GM20431 (cell line): ENCODE data around the gene ARAF.
"Not testable (repeated sequence)": the region's sequence is repeated elsewhere in the genome, so short reads cannot be mapped to it uniquely, and the experiment has no call there.

Experiments
- in situ Hi-C: fragments of 300-500 bp; cut with MseI, MboI; formaldehyde crosslinking; loops from one replicate; pipeline ENCODE4 v1.15.0; 2020; ENCODE audit warnings: low sequenced_read_pairs; ENCODE audit not compliant: unreplicated experiment

Gene ARAF

DNA sequence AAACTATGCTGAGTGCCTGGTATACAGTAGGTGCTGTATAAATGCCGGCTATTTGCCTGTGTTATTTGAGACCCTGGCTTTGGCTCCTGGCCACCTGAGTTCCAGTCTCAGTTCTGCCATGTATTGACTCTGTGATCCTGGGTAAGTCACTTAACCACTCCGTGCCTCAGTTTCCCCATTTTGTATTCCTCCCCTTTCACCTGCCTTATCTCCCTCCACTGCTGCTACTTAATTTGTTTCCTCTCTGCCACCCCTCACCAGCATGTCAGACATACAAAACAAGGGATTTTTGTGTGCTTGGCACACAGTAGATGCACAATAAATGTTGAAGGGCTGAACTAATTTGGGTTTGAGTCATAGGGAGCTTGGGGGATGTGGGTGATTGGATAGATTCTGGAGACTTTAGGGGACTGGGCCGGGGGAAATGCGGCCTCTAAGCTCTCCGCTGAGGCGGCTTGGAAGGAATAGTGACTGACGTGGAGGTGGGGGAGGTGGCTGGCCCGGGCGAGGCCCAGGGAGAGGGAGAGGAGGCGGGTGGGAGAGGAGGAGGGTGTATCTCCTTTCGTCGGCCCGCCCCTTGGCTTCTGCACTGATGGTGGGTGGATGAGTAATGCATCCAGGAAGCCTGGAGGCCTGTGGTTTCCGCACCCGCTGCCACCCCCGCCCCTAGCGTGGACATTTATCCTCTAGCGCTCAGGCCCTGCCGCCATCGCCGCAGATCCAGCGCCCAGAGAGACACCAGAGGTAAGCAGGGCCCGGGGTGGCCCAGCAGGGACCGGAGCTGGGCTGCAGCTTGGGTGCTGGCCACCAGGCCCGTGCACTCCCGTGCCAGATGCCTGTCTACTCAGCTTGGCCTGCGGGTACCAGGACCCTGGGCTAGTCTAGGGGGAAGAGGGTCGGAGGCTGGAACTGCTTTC, 21.0 kb downstream of the ARAF start, which contains the start of gene TIMP1:
TSS of gene TIMP1 (plus strand) at position 706 of the 917 bp plus-strand sequence. CDS start 980 bp downstream, outside the sequence.
- in situ Hi-C loops: no loop called here

DNA sequence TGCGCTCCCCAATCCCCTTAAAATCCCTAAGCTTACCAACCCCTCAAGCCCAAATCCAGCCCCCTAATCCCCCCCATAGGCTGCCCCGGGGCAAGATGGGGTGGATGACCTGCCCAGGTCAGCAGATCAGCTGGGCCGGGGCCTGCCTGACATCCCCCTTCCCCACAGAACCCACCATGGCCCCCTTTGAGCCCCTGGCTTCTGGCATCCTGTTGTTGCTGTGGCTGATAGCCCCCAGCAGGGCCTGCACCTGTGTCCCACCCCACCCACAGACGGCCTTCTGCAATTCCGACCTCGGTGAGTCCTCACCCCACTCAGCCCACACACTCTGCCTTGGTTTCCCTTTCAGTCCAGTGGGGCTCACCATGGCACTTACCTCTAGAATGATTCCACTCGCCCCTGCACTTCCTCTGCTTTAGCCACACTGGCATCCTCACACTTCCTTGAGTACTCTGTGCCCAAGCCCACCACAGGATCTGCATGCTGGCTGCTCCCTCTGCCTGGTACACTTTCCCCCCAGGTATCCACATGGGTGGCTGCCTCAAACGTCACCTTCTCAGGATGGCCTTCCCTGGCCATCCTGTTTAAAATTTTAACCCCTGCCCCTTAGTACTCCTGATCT, 22.3 kb downstream of the ARAF start:
- in situ Hi-C loops: no loop called here

DNA sequence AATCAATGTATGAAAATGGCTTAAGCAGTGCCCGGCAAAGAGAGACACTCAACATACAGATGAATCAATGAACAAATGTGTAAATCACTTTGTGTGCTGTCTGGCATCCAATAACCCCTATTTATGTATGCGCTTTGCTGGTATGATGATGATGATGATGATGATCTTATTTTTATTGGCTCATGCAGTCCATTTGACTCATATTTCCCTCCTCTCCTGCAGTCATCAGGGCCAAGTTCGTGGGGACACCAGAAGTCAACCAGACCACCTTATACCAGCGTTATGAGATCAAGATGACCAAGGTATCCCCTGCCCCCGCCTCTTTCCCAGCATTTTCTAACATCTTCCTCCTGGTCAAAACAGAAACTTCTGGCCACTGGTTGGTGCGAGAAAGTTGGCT, 23.7 kb downstream of the ARAF start:
- in situ Hi-C loops: no loop called here

DNA sequence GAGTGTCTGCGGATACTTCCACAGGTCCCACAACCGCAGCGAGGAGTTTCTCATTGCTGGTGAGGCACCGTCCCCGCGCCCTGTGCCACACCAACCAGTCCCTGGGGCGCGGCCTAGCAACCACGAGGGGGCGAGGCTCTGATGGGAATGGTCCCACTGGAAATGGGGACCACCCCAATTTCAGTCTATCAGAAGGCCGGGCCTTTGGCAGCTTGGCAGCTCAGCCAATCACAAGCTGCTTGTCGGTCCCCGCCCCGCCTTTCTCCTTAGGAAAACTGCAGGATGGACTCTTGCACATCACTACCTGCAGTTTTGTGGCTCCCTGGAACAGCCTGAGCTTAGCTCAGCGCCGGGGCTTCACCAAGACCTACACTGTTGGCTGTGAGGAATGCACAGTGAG, 24.3 kb downstream of the ARAF start:
- in situ Hi-C loops: no loop called here

DNA sequence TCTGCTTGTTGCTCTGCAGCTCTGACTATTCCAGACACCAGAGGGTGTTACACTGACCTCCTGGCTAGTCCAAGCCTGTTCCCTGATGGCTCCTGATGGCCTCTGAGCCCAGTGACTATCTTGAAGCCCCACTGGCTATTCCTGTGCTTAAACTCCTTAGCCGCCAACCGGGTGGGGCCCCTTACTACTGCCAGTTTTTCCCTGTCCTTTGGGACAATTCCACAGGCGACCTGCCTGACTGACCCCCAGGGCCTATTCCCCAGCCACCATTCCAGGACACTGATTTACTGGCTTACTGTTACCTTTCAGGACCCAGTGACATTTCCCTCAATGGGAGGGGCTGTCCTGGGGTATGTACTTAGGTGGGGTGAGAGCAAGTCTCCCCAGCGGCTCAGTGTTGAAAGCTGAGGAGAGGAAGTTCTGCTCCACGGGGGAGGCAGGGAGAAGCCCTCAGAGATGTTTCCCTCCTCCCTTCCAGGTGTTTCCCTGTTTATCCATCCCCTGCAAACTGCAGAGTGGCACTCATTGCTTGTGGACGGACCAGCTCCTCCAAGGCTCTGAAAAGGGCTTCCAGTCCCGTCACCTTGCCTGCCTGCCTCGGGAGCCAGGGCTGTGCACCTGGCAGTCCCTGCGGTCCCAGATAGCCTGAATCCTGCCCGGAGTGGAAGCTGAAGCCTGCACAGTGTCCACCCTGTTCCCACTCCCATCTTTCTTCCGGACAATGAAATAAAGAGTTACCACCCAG, 25.2 kb downstream of the ARAF start:
- in situ Hi-C loops: no loop called here

DNA sequence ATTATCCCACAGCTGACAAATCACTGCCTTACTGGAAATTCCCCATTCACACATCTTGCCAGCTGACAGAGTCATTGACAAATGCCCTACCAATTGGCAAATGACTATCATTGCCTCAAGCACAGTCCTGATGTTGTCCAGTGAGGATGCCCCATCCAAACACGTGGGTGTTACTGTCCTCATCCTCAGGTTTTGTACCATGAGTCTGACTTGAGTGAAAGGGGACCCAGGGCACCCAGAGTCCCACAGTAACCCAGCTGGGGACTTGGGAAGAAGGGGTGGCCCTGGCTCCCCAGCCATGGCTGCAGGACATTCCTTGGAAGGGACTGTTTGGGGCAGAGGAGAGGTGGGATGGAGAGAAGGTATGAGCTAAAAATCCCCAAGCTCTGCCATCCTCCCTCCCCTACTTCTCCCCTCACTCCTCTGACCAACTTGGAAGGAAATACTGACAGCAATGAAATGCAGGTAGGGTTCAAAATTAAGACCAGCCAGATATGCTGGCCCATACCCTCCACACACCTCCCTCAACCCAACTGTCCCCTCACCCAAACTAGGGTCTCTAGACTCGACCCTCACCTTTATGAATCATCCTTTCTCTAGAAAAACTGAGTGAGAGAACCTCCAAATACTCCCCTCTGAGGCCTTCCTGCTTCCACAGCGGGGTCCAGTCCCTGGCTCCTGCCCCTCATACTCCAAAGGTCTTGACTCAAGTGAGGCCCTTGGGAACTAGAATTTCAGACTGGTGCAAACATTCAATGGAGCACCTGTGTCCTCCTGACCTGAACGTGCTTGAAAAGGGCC, 26.3 kb downstream of the ARAF start:
- in situ Hi-C loops: no loop called here

DNA sequence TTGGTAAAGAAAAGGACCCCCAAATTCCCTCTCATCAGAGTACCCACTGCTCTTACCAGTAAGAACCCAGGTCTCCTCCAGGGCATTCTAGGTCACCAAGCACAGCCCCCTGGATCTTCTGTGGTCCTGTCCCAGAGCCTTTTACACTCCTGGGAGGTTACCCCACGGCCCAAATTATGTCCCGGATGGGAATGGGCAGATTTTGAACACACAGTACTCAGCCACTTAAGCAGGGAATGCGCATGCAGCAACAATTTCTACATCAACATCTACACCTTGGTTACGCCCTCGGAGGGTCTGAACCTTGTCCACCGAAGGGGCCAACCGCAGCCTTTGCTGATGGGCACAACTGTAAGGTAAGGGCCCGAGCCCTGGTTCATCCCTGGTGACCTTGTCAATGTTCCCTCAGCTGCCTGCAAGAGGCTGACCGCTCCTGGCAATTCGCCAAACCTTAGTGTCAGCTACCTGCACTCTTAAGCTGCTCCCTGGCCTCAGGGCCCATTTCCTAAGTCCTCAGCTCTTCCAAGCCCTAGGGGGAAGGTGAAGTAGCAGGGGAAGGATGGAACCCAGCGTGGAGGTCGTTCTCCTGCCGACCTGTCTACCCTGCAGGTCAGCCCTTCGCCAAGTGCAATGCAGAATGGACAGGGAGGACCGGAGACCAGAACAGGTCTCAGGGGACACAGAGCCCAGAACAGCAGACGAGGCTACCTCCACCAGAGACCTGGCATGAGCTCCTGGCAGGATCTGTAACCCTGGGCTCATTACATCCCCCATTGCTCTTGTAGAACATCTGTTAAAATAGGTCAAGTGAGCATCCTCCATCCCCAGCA, 27.1 kb downstream of the ARAF start:
- in situ Hi-C loops: no loop called here

DNA sequence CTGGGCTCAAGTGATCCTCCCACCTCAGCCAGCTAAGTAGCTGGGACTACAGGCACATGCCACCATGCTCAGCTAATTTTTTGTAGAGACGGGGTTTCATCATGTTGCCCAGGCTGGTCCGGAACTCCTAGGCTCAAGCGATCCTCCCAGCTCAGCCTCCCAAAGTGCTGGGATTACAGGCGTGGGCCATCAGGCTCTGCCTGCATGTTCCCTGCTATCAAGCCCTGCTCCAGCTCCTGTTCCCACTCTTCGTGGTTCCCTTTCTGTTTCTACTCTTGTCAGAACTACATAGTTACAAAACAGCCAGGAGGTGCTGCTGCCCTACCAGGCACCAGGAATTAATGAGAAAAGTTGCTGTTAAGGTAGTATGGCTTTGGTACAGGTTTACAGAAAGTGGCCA, 30.0 kb downstream of the ARAF start:
- in situ Hi-C loops: no loop called here

DNA sequence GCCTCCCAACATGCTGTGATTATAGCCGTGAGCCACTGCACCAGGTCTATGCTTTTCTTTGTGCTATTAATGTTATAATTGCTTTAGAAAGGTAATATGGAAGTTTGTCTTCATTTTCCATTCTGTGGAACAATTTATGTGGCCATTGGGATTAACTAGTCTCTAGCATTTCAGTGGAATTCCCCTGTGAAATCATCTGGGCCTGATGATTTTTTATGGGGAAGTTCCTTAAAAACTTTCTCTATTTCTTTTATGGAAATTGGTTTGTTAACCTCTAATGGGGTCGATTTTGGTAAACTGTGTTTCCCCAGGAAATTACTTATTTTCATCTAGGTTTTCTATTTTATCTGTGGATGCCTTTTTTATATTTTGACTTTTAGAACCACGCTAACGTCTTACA, 32.5 kb downstream of the ARAF start:
- in situ Hi-C loops: no loop called here

DNA sequence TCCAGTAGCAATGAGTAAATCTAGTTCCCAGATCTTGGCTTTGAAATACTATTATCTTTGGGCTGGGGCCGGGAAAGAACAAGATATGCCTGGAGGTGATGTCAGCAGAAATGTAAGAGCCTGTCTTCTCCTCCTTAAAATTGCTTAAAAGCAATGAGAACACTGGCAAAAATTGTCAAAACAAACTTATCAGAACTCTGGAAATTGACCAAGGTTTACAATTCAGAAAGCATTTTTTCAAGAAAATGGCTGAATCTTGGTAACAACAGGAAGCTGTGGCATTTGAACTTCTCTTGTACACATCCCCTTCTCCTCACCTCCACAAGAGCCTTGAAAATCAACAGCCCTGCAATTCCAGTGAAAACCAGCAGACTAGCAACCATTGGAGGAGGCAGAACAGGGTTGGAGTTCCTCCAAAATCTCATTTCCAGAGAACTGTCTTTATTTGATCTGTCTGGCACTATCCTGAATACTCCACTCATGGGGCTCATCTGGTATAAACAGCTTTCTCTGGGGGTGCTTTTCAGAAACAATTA, 34.8 kb downstream of the ARAF start:
- in situ Hi-C loops: no loop called here

DNA sequence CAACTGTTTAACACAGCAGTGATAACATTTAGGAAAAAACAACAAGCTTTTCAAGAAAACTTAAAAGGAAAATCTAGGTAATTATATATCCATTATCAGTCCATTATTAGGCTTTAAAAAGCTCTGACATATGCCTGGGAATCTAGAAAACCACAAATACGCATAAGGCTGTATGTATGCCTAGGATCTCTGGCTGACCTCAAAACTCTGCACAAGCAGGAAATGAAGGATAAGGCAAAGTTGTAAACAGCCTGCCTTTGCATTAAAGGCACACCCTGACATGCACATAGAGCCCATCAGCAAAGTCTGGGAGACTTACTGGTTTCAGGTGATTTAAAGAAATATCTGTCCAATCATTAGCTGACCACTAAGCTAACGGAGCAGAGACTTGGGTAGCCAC, 35.3 kb downstream of the ARAF start:
- in situ Hi-C loops: no loop called here

DNA sequence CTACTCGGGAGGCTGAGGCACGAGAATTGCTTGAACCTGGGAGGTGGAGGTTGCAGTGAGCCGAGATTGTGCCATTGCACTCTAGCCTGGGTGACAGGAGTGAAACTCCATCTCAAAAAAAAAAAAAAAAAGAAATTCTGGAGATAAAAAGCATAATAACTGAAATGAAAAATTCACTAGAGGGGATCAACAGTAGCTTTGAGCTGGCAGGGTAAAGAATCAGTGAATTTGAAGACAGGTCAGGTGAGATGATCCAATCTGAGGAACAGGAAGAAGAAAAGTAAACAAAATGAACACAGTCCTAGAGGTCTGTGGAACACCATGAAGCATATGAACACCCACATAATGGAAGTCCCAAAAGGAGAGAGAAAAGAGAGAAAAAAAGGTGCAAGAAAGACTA, 36.2 kb downstream of the ARAF start:
- in situ Hi-C loops: no loop called here

DNA sequence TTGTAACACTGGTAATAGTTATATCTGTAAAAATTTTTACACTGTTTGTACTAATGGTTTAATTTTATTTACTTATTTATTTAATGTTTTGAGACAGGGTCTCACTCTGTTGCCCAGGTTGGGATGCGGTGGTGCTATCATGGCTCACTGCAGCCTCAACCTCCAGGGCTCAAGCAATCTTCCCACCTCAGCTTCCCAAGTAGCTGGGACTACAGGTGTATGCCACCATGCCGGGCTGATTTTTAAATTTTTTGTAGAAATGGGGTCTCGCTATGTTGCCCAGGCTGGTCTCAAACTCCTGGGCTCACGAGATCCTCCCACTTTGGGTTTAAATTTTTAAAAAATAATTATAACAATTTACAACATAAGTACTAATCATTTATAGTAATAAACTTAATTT, 42.1 kb downstream of the ARAF start:
- in situ Hi-C loops: not testable (repeated sequence)

DNA sequence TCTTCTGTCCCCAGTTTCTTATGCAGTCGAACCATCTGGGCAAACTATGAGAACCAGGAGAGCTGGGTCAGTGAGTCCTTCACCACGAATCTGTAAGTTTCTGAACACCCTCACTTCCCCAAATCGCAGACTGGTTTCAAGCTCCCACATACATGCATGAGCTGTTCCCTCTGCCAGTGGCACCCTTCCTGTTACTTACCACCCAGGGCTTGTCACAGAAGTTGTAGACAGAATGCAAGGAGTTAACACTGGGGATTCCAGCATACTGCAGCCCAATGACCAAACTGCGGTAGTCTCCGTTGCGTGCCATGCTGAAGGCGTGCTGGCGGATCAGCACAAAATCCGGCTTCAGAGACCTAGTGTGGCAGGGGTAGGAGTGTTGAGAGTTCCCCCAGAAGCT, 44.0 kb downstream of the ARAF start:
- in situ Hi-C loops: no loop called here

DNA sequence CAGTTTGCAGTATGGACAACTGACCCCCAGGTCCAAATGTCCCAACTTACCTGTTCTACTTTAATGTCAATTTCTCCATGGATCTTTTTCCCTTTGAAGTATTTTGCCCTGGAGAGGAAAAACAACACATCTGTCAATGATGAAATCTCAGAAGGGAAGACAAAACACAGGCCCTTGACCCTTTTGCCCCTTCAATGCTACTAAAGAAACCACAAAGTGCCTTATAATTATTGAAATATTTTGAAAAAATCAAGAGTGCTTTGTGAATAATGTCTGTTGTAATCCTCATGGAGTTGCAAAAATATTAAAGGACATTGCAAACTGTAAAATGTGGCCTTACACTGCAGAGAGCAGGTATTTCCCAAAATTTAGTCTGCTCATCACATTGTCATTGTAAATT, 46.1 kb downstream of the ARAF start:
- in situ Hi-C loops: no loop called here

DNA sequence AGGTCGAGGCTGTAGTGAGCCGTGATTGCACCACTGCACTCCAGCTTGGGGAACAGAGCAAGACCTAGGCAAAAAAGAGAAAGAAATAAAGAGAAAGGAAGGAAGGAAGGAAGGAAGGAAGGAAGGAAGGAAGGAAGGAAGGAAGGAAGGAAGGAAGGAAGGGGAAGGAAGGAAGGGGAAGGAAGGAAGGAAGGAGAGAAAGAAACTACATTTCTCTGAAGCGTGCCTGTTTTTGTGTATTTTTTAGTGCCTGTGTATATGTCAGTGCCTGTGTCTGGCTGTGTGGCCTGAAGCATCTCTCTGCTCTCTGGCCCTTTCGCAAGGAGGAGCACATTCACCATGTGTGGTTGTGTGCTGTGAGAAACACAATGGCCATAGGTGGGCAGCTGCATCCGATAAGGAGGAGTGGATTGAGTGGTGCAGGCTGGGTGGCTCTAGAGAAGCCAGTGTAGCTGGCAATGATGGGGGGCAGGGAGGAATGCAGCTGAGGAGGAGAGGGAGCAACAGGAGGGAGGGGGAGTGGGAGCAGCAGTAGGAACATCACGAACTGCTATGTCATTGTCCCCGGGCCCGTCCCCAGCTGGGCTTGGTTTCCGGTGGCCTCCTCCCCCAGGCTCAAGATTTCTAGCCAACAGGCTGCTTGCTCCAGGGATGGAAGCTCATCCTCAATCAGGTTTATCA, 47.3 kb downstream of the ARAF start:
- in situ Hi-C loops: no loop called here

DNA sequence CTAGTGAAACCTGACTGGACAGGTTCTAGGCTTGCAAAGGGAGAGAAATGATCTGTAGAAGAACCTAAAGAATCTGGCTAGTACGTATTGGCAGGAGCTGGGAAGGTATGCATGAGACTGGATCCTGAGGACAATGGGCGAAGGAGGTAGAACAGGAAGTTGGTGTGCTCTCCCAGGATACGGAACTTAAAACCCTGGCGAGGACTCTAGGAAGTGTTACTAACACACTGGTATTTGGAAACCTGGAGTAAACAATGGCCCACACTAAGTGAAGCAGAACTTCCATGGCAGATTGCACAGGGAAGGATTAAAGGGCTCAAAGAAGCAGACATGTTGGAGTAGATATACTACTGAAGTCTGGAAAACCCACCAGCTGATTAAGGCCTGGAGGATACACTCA, 49.5 kb downstream of the ARAF start:
- in situ Hi-C loops: no loop called here

DNA sequence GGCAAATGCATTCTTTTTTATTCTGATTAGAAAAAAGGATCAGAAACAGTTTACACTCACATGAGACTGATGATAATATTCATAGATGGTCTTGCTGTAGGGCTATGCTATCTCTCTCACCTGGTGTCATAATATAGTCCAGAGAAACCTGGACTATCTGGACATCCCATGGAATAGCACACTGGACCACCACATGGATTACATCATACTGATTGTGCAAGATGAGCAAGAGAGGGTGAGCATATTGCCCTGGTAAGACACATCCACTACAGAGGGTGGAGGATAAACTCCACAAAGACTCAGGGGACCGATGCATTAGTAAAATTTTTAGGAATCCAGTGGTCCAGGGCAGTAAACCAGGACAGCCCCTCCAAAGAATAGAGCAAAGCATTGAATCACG, 50.5 kb downstream of the ARAF start:
- in situ Hi-C loops: no loop called here
